Ishikawa (cell line): ENCODE results near the gene PRKAB1.

Source experiments
- CEBPB ChIP-seq: IDR thresholded peaks from 2 replicates; pipeline ENCODE4 v1.6.1; 2012
- CREB1 ChIP-seq: IDR thresholded peaks from 2 replicates; pipeline ENCODE4 v1.6.1; 2012; ENCODE audit warnings: low read depth
- EGR1 ChIP-seq: IDR thresholded peaks from 2 replicates; pipeline ENCODE4 v1.6.1; 2012
- EP300 ChIP-seq: IDR thresholded peaks from 2 replicates; pipeline ENCODE4 v1.6.1; 2012; ENCODE audit warnings: borderline replicate concordance
- FOXM1 ChIP-seq: IDR thresholded peaks from 2 replicates; pipeline ENCODE4 v1.6.1; 2012; ENCODE audit warnings: low read depth, borderline replicate concordance
- RAD21 ChIP-seq: IDR thresholded peaks from 2 replicates; pipeline ENCODE4 v1.6.1; 2012; ENCODE audit warnings: low read depth
- TAF1 ChIP-seq: IDR thresholded peaks from 2 replicates; pipeline ENCODE4 v1.6.1; 2012; ENCODE audit warnings: low read depth, mild to moderate bottlenecking
- TCF12 ChIP-seq: IDR thresholded peaks from 2 replicates; pipeline ENCODE4 v1.6.1; 2012; ENCODE audit warnings: low read depth
- YY1 ChIP-seq: IDR thresholded peaks from 2 replicates; pipeline ENCODE4 v1.6.1; 2012; ENCODE audit warnings: low read depth
- ZBTB7A ChIP-seq: IDR thresholded peaks from 2 replicates; pipeline ENCODE4 v1.6.1; 2012; ENCODE audit warnings: low read depth
- TF ChIP-seq, protein P1 (sequence below): IDR thresholded peaks from 2 replicates; pipeline ENCODE4 v1.6.1; 2012; ENCODE audit warnings: low read depth, mild to moderate bottlenecking
- TF ChIP-seq, protein P2 (sequence below): IDR thresholded peaks from 2 replicates; pipeline ENCODE4 v1.6.1; 2012

DNA sequence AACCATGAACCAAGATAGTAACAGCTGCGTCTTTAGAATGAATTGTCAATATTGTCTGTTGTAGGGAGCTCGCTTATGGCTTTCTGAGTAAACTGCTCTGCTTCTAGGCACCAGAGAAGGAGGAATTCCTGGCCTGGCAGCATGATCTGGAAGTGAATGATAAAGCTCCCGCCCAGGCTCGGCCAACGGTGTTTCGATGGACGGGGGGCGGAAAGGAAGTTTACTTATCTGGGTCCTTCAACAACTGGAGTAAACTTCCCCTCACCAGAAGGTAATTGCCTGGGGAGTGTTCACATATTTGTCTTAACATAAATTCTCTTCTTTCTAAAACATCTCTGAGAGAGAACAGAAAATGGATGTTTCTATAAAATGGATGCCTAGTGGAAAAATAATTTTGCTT, 4.3 kb downstream of the PRKAB1 start:
- TF ChIP-seq, protein P1, sequence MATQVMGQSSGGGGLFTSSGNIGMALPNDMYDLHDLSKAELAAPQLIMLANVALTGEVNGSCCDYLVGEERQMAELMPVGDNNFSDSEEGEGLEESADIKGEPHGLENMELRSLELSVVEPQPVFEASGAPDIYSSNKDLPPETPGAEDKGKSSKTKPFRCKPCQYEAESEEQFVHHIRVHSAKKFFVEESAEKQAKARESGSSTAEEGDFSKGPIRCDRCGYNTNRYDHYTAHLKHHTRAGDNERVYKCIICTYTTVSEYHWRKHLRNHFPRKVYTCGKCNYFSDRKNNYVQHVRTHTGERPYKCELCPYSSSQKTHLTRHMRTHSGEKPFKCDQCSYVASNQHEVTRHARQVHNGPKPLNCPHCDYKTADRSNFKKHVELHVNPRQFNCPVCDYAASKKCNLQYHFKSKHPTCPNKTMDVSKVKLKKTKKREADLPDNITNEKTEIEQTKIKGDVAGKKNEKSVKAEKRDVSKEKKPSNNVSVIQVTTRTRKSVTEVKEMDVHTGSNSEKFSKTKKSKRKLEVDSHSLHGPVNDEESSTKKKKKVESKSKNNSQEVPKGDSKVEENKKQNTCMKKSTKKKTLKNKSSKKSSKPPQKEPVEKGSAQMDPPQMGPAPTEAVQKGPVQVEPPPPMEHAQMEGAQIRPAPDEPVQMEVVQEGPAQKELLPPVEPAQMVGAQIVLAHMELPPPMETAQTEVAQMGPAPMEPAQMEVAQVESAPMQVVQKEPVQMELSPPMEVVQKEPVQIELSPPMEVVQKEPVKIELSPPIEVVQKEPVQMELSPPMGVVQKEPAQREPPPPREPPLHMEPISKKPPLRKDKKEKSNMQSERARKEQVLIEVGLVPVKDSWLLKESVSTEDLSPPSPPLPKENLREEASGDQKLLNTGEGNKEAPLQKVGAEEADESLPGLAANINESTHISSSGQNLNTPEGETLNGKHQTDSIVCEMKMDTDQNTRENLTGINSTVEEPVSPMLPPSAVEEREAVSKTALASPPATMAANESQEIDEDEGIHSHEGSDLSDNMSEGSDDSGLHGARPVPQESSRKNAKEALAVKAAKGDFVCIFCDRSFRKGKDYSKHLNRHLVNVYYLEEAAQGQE, result no peak
- TF ChIP-seq CEBPB (no peak), RAD21 (no peak), TAF1 (no peak), EP300 (no peak), CREB1 (no peak), YY1 (no peak), FOXM1 (no peak), TCF12 (no peak), EGR1 (no peak), ZBTB7A (no peak)
- TF ChIP-seq, protein P2, sequence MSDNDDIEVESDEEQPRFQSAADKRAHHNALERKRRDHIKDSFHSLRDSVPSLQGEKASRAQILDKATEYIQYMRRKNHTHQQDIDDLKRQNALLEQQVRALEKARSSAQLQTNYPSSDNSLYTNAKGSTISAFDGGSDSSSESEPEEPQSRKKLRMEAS, result no peak
